ENCODE data around the gene ANO2.

Gene ANO2

DNA sequence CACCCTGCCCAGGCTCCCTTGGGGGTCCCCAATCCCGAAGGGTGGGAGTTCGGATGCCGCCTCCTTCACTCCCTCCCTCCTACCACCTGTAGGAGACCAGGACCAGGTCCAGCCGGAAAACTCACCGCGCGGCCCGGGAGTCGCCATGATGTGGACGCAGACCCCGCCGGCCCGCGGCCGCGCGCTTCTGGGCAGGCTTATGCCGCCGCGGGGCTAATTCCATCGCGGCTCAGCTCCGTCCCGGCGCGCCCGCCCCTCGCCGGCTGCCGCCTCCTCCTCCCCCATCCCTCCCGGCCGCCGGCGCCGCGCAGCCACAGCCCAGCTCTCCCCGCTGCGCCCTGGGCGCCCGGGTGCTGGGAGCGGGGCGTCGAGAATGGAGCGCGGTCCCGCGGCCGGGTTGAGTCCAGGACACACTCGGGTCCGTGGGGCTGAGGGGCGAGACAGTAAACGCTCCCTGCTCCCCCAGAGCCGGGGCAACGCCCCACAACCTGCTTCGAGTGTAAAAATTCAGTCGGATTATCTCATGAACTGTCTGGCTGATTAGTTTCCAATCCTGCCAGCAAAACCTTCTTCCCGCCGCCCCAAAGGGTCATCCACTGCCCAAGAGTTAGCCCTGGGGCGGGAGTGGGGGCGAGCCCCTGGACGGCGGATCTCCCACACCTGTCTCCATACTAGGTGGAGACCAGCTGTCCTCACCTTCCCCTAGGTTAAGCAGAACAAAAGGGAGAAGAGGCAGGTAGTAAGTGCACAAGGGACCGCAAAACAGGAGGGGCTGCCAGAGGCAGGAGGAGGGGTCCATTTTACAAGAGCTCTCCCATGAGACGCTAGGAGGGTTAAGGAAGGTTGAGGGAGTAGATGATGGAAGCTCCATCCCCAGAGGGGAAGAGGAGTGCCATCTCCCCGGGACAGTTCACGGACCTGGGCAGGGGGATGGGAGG lies at the start of gene ANO2:
Gene ANO2, minus strand, starts transcription at position 189 of the 938 bp plus-strand sequence. Its CDS starts 42 bp downstream, at position 147.
- DNase-seq (ENCODE audit: low spot score): peak; percentile 90

GRCh38 chr12:5989621-5990020 lies 44.6 kb upstream of the ANO2 start:
- DNase-seq (ENCODE audit: low spot score): peak; percentile 32

- peak; percentile 92 for DNase-seq (ENCODE audit: low spot score)
These were observed 43.6 kb upstream of the ANO2 start for GRCh38 chr12:5988659-5989116.

DNA sequence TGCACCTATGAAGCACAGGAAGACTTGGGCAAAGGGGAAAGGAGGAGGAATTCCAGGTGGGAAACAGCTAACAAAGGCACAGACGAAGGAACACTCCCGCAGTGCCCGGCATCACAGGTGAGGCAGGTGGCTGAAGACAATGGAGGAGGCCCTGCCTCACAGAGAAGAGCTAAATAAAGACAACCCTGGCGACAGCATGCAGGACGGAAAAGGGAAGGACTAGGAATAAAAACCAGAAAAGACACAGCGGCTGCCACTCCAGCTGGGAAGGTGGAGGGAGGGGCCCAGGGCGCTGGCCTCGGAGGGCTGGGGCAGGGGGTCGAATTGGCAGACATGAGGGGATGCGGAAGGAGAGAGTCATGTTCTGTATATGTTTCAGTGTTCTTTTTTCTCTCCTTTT lies 43.0 kb upstream of the ANO2 start:
- peak; percentile 46 for DNase-seq (ENCODE audit: low spot score)

DNA sequence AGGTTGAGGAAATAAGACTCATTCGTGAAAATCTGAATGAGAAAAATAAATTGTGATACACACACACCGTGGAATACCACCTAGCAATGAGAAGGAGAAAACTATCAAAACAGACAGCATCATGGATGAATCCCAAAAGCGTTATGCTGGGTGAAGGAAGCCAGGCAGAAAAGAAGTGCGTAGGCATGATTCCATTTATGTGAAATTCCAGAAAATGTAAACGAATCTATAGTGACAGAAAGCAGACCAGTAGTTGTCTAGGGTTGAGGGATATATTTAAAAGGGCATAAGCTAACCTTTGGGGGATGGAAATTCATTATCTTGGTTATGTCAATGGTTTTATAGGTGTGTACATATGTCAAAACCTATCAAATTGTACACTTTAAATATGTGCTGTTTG lies 42.5 kb upstream of the ANO2 start:
- DNase-seq (ENCODE audit: low spot score): no peak

GRCh38 chr12:5985471-5985870 lies 40.4 kb upstream of the ANO2 start:
- DNase-seq (ENCODE audit: low spot score): no peak

- DNase-seq (ENCODE audit: low spot score): no peak
These were observed 39.8 kb upstream of the ANO2 start for GRCh38 chr12:5984873-5985272.

DNA sequence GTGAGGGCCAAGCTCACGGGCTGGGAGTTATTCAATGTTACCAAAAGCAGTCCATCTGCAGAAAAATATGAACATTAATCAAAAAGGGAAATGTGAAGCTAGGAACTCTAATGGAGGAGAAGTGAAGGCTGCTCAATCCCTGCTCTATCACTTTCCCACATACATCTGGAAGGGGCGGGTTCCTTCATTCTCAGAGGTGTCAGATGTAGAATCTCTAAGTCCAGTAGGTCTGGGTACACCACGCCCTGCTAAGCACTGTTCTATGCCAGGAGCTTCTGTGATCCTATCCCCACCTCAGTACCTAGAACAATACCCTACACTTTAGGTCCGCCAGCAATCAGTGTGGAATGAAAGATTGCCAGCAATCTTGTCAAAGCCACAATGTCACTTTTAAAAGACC lies 37.0 kb upstream of the ANO2 start:
- no peak for DNase-seq (ENCODE audit: low spot score)

DNA sequence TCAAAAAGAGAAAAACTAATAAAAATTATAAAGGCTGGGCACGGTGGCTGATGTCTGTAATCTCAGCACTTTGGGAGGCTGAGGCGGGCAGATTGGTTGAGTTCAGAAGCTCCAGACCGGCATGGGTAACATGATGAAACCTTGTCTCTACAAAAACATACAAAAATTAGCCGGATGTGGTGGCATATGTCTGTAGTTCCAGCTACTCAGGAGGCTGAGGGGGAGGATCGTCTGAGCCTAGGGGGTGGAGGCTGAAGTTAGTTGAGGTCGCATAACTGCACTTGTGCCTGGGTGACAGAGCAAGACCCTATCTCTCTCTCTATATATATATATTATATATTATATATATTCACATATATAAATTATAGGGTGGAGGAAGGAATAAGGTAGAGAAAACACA lies 32.5 kb upstream of the ANO2 start:
- DNase-seq (ENCODE audit: low spot score): no peak

GRCh38 chr12:5976711-5977110 lies 31.7 kb upstream of the ANO2 start:
- DNase-seq (ENCODE audit: low spot score): no peak

- DNase-seq (ENCODE audit: low spot score): no peak
These were observed 31.1 kb upstream of the ANO2 start for GRCh38 chr12:5976196-5976595.

- peak; percentile 20 for DNase-seq (ENCODE audit: low spot score)
These were observed 28.5 kb upstream of the ANO2 start for GRCh38 chr12:5973461-5974115.

DNA sequence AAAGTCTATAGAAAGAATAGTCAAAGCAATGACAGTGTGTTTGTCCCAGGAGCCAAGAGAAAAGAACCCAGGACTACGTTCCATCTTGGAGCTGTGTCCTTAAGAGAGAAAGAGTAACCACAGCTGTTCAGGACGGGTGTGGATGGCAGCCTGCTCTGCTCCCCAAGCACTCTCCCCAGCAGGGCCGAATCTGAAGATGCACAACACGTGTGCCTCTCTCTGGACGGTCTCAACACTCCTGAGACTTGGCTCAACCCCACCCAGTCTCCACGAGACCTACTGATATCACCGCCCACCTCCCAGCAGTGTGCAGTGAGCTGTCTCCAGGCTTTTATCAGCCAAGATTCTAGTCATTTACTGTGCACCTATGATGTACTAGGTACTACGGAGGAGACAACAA lies 27.3 kb upstream of the ANO2 start:
- DNase-seq (ENCODE audit: low spot score): peak; percentile 43

DNA sequence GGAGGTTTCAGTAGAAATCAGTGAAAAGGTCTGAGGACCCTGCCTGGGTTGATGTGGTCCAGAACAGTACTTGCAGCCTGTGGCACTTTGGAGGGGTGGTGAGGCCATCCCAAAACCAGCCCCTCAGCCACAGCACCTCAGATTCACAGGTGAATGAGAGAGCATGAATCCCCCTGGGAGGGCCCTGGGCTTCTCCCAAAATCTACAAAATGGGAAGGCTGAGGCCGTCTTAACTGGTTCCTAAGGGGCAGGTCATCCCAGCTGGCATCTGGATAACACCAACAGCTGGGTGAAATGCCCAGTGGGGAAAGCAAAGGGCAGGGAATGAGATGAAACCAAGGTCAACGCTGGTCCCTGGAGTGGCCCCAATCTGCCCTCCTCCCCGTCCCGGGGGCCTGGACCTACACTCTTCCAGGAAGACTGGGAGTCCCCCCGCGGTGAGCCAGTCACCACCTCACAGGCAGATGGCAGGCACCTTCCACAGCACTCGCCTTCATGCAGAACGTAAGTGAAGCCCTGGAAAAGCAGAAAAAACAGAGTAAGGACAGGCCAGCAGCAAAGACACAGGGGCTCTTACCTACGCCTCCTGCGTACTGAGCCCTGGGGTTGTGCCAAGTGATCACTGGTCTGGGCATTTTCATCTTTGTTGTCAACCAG lies 26.3 kb upstream of the ANO2 start:
- peak; percentile 42 for DNase-seq (ENCODE audit: low spot score)

- DNase-seq (ENCODE audit: low spot score): peak; percentile 49
These were observed 25.1 kb upstream of the ANO2 start for GRCh38 chr12:5969974-5970690.

- DNase-seq (ENCODE audit: low spot score): peak; percentile 50
These were observed 24.3 kb upstream of the ANO2 start for GRCh38 chr12:5969156-5969973.

GRCh38 chr12:5967645-5968415 lies 22.8 kb upstream of the ANO2 start:
- DNase-seq (ENCODE audit: low spot score): peak; percentile 43

- peak; percentile 42 for DNase-seq (ENCODE audit: low spot score)
These were observed 21.5 kb upstream of the ANO2 start for GRCh38 chr12:5966486-5967095.

- peak; percentile 83 for DNase-seq (ENCODE audit: low spot score)
These were observed 20.9 kb upstream of the ANO2 start for GRCh38 chr12:5965950-5966383.
